Measurements from ENCODE around the gene RBBP8NL.

Gene RBBP8NL

DNA sequence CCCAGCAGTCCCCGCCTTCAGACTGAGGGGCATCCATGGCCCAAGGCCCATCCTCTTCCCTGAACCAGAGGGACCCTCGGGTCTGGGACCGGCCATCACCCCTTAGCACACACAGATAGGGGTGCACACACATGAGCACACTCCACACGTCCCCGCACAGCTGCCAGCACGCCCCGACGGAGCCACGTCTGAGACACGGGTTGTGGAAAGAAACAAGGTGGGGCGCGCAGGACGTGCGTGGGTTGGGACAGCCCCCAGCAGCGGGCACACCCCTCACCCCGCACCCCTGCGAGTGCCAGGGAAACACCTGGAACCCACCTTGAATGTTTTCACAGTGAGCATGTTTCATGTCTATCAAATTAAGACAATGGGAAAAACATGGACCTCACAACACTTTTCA is 42.0 kb upstream of the RBBP8NL start:
- no peaks in the 10 kb centered on the region for H3K9me3 Mint-ChIP-seq
- no peak overlapping the region for H3K27ac Mint-ChIP-seq
- no peak overlapping the region for H3K4me3 Mint-ChIP-seq
- DNase-seq = no peak
- H3K36me3 Mint-ChIP-seq (ENCODE audit: low read depth) = no peaks in the 10 kb centered on the region
- TF ChIP-seq, protein P1, sequence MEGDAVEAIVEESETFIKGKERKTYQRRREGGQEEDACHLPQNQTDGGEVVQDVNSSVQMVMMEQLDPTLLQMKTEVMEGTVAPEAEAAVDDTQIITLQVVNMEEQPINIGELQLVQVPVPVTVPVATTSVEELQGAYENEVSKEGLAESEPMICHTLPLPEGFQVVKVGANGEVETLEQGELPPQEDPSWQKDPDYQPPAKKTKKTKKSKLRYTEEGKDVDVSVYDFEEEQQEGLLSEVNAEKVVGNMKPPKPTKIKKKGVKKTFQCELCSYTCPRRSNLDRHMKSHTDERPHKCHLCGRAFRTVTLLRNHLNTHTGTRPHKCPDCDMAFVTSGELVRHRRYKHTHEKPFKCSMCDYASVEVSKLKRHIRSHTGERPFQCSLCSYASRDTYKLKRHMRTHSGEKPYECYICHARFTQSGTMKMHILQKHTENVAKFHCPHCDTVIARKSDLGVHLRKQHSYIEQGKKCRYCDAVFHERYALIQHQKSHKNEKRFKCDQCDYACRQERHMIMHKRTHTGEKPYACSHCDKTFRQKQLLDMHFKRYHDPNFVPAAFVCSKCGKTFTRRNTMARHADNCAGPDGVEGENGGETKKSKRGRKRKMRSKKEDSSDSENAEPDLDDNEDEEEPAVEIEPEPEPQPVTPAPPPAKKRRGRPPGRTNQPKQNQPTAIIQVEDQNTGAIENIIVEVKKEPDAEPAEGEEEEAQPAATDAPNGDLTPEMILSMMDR (IDR thresholded peaks at IDR 0.05) = no peak
- peaks cover 15% of the 10 kb centered on the region for H3K27me3 Mint-ChIP-seq (ENCODE audit: low read depth, poor library complexity)
- H3K4me1 Mint-ChIP-seq = peaks cover 41% of the 10 kb centered on the region

DNA sequence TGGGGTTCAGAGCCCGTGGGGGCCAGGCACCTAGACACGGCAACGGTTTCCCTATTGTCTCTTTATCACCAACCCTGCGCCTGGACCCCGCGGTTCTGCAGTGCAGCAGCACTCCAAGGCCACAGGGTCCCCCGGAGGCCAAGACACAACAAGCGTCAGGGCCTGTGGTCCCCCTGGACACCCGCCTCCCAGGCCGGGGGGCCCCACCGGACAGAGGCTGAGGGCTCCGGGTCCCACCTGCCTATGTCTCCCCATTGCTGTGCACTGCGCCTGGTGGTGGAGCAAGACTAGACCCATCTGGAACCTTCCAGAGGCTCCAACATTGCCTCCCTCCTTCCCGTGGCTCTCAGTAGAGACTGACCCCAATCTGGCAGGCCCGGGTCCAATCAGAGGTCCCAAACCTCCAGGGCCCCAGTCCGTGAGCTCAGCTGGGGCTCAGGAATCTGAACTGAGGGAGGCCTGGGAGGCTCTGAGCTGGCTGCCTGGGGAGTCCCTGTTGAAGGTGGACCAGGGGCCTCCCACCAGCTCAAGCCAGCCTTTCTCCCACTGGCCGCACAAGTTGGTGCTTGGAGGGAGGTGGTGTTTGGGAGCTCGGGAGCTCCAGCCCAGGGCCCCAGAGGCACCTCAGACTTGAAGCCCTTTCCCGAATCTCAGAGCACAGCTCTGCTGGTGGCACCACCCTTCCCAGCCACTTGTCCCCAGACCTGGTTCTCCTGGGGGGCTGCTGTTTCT is 39.6 kb upstream of the RBBP8NL start:
- Mint-ChIP-seq H3K27ac (no peak overlapping the region), H3K4me3 (no peak overlapping the region), H3K36me3 (ENCODE audit: low read depth) (no peaks in the 10 kb centered on the region), H3K4me1 (peaks cover 38% of the 10 kb centered on the region), H3K9me3 (no peaks in the 10 kb centered on the region), H3K27me3 (ENCODE audit: low read depth, poor library complexity) (peaks cover 5% of the 10 kb centered on the region)
- TF ChIP-seq, protein P1 (IDR thresholded peaks at IDR 0.05) = no peak
- no peak for DNase-seq

DNA sequence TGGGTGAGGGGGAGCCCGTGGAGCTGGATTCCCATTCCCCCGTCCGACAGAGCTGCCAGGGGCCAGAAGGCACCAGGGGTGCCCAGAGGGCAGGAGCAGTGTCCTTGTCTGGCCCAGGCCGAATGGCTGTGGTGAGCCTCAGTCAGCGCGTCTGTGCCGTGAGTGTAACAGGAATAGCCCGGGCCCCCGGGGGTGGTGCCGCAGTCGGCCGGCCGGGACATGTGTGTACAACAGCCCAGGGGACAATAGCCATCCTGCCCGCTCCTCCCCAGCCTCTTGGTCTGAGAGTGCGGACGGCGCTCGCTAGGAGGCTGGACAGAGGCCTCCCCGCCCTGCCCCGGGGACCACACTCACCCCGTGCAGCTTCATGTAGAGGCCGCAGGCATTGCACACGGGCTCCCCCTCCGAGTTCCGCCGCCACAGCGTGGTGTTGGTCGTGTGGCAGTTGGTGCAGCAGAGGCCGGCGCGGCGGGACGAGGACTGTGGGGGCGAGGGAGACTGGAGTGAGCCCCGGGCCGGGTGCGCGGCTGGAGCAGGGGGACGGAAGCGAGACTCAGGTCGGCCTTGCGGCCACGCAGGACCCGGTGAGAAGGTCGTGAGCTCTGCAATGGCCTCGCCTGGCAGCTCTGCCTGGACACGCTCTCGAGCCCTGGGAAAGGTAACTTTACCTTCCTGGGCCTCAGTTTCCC is 38.9 kb upstream of the RBBP8NL start:
- peaks cover 41% of the 10 kb centered on the region for H3K4me1 Mint-ChIP-seq
- H3K27ac Mint-ChIP-seq = no peak overlapping the region
- no peak for DNase-seq
- no peaks in the 10 kb centered on the region for H3K36me3 Mint-ChIP-seq (ENCODE audit: low read depth)
- H3K27me3 Mint-ChIP-seq (ENCODE audit: low read depth, poor library complexity) = peaks cover 5% of the 10 kb centered on the region
- H3K9me3 Mint-ChIP-seq = no peaks in the 10 kb centered on the region
- TF ChIP-seq, protein P1 (IDR thresholded peaks at IDR 0.05) = no peak
- H3K4me3 Mint-ChIP-seq = no peak overlapping the region

DNA sequence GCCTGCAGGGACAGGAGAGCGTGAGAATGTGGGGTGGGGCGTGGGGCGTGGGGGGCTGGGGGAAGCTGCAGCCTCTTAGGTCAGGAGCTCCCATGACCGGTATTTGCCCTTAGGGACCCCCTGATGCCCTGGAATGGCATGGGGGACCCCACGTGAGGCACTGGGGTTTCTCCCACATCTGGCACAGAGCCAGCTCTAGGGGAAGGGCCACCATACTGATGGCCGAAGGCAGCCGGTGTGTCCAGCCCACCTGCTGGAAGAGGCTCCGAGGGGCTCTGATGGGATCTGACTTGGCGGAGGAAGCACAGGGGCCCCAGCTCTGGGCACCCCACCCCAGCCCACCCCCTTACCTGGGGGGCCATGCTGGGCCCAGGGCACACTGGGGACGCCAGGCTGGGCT is 37.7 kb upstream of the RBBP8NL start:
- H3K4me1 Mint-ChIP-seq = peaks cover 46% of the 10 kb centered on the region
- H3K9me3 Mint-ChIP-seq = no peaks in the 10 kb centered on the region
- TF ChIP-seq, protein P1 (IDR thresholded peaks at IDR 0.05) = no peak
- no peak overlapping the region for H3K27ac Mint-ChIP-seq
- no peak for DNase-seq
- peaks cover 3% of the 10 kb centered on the region for H3K27me3 Mint-ChIP-seq (ENCODE audit: low read depth, poor library complexity)
- no peak overlapping the region for H3K4me3 Mint-ChIP-seq
- H3K36me3 Mint-ChIP-seq (ENCODE audit: low read depth) = no peaks in the 10 kb centered on the region

DNA sequence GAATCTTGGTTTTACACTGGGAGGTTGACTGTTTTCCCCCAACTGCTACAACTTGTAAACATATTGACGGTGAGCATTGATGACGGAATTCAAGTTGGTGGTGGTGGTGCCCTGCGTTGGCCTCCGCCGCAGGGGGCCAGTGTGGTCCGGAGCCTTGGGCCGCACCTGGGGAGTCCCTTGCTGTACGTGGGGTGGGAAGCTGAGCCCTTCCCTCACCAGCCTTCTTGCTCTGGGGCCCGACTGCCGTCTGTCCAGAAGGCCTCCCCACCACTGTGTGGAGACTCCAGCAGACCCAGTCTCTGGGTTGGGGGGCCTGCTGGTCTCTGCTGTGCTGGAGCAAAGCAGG is 37.1 kb upstream of the RBBP8NL start:
- Mint-ChIP-seq H3K27ac (no peak overlapping the region), H3K36me3 (ENCODE audit: low read depth) (no peaks in the 10 kb centered on the region), H3K27me3 (ENCODE audit: low read depth, poor library complexity) (peaks cover 2% of the 10 kb centered on the region), H3K4me1 (peaks cover 45% of the 10 kb centered on the region), H3K4me3 (no peak overlapping the region), H3K9me3 (no peaks in the 10 kb centered on the region)
- TF ChIP-seq, protein P1 (IDR thresholded peaks at IDR 0.05) = no peak
- no peak for DNase-seq

Data from nephron progenitor cell (in vitro differentiated cells).